Ascending aorta (tissue), 2 donors: ENCODE results near the gene ATP10B. TPM values are rescaled to one million over a fixed set of nuclear protein-coding genes. Genes with fewer than 3 reads are reported as not detected.

Source experiments
- DNase-seq, 2 donors: peaks; one replicate each; pipeline ENCODE4 v3.0.0-alpha.2; 2019; ENCODE audit warnings: low spot score in 2 of 2
- H3K27ac ChIP-seq, 2 donors: fragments of 200-600 bp; sonication (generic); one replicate each; pipeline ENCODE4 v1.5.1; 2016 to 2017; ENCODE audit warnings: mild to moderate bottlenecking in 1 of 2
- H3K27me3 ChIP-seq: fragments of 200-600 bp; sonication (generic); one replicate; pipeline ENCODE4 v1.5.1; 2017
- H3K36me3 ChIP-seq, 2 donors: fragments of 200-600 bp; sonication (generic); one replicate each; pipeline ENCODE4 v1.5.1; 2016
- H3K4me1 ChIP-seq, 2 donors: fragments of 200-600 bp; sonication (generic); one replicate each; pipeline ENCODE4 v1.5.1; 2016 to 2017; ENCODE audit warnings: mild to moderate bottlenecking in 1 of 2
- H3K4me3 ChIP-seq, 2 donors: fragments of 200-600 bp; sonication (generic); one replicate each; pipeline ENCODE4 v1.5.1; 2016 to 2017; ENCODE audit warnings: mild to moderate bottlenecking in 1 of 2
- H3K9me3 ChIP-seq, 2 donors: fragments of 200-600 bp; sonication (generic); one replicate each; pipeline ENCODE4 v1.5.1; 2016
- intact Hi-C: fragments of 100-400 bp; cut with DNase I; formaldehyde crosslinking; loops from one replicate; pipeline ENCODE4 v1.15.1; 2023
- total RNA-seq: library from RNA; depleted of rRNA; stranded (reverse); fragments of >200 nt; gene quantifications from one replicate; pipeline ENCODE4 v1.1.0, GENCODE V29; 2016
- TF ChIP-seq, protein P1 (sequence below), 3 experiments: fragments of 200-600 bp in 2 of 3; fragments of 450-650 bp in 1 of 3; sonication (generic) in 2 of 3; IDR thresholded peaks; one replicate each; pipeline ENCODE4 v1.5.1; 2016 to 2019; ENCODE audit warnings: antibody characterized with exemption in 3 of 3, mild to moderate bottlenecking in 1 of 3, moderate library complexity in 1 of 3

Gene ATP10B
- total RNA-seq, 1 donor from 2014 or later, result 0.43 TPM

DNA sequence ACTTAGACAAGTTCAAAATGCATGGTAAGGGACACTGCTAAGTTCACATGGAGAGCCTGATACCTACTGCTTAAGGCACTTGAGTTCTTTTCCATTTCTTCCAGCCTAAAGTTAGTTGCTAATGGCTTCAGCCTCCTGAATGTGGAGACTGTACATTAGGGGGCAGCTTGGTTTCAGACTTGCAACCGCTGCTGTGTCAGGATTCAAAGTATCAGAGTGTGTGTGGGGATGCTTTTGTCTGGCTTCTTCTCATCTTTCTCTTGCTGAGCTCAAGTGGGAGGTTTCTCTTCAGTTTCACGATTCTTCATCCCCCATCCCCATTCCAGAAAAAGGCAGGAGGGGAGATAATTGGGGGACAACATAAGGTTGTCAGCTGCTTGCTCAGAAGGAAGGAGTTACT lies 49.4 kb downstream of the ATP10B start:
- Histone ChIP-seq H3K4me3 (no peak overlapping the region), H3K27ac (no peak overlapping the region), H3K27me3 (no peaks in the 10 kb centered on the region), H3K9me3 (no peaks in the 10 kb centered on the region), H3K36me3 (no peaks in the 10 kb centered on the region), H3K4me1 (no peaks in the 10 kb centered on the region)
- TF ChIP-seq, protein P1, sequence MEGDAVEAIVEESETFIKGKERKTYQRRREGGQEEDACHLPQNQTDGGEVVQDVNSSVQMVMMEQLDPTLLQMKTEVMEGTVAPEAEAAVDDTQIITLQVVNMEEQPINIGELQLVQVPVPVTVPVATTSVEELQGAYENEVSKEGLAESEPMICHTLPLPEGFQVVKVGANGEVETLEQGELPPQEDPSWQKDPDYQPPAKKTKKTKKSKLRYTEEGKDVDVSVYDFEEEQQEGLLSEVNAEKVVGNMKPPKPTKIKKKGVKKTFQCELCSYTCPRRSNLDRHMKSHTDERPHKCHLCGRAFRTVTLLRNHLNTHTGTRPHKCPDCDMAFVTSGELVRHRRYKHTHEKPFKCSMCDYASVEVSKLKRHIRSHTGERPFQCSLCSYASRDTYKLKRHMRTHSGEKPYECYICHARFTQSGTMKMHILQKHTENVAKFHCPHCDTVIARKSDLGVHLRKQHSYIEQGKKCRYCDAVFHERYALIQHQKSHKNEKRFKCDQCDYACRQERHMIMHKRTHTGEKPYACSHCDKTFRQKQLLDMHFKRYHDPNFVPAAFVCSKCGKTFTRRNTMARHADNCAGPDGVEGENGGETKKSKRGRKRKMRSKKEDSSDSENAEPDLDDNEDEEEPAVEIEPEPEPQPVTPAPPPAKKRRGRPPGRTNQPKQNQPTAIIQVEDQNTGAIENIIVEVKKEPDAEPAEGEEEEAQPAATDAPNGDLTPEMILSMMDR (IDR thresholded peaks at IDR 0.05), result no peak
- no peak for DNase-seq
- intact Hi-C loops, result no loop called here

DNA sequence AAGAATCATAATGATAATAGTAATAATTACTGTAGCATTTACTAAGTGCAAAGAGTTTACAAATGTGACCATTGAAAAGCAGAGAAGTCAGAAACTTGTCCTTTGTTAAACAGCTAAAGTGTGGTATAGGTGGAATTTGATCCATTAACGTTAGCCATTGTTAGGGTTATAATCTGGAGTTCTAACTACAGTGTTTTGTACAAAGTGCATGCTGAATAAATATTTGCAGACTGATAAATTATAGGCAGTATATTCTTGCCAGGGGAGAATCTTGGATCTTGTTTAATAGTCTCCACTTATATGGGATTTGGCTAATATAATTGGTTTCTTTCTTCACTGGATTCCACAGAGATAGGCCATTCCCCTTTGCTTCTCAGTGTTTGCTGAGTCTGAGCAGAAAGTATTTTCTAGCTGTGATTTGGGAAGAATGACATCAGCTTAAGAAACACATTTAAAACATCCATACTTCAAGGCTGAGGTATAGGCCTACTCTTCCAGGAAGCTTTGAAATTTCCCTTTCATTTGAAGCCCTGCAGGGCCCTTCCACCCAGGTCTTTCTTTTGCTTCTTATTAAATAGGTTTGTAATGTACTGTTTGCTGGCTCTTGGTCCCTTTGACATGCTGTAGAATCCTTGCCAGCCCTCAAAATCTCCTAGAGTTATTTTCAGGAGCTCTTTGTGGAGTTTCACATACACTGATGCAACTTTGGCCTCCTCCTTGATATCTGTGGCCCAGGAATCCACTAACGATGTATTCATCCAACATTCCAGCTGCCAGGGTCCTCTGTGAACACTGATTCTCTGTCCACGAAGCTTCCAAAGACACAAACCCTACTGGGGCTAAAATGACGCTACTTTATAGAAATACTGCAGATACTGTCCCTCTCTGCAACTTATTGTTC lies 51.4 kb downstream of the ATP10B start:
- Histone ChIP-seq H3K9me3 (no peaks in the 10 kb centered on the region), H3K27me3 (no peaks in the 10 kb centered on the region)
- intact Hi-C loops, result no loop called here

DNA sequence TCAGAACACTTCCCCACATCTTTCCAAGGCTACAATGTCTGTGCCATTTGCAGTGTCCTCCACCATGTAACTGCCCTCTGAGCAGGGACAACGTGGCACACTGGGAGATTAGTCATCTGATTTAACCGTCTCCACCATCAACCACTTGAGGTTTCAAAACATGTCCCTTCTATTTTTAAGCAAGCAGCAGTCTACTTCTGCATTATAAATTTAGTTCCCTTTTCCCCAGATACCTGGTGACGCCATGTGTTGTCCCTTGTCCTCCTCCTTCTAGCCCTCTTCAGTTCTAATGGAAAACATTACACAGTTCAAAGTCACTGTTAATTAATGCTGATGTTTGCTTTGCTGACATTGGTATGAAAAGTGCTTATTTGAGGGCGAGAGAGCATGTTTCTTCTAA lies 52.8 kb downstream of the ATP10B start:
- H3K4me3 ChIP-seq, result no peak overlapping the region

More for the DNA sequence above, 51.4 kb downstream of the ATP10B start:
- Histone ChIP-seq H3K4me1 (no peaks in the 10 kb centered on the region), H3K4me3 (no peak overlapping the region), H3K27ac (no peak overlapping the region), H3K36me3 (no peaks in the 10 kb centered on the region)
- no peak for DNase-seq
- TF ChIP-seq, protein P1 (IDR thresholded peaks at IDR 0.05), result no peak

DNA sequence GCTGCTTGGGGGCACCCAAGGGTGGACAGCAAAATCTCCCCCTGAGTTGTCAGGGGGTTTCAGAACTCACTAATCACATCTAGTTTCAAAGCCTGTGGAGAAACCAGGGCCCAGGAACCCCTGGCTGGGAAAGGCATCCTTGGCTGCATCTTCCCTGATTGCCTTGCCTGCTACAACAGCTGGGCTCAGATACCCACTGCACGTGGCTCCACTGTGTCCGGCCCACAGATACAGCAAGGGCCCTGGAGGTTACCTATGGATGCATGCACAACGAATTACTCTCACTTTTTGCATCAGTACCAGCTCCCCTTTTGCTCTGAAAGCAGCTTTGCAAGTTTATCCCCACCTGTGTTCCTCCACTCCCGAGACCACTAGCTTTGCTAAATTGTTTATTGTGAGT lies 55.0 kb downstream of the ATP10B start:
- intact Hi-C loops, result no loop called here
- Histone ChIP-seq H3K27ac (no peak overlapping the region), H3K27me3 (no peaks in the 10 kb centered on the region), H3K4me3 (no peak overlapping the region), H3K36me3 (no peaks in the 10 kb centered on the region), H3K9me3 (no peaks in the 10 kb centered on the region), H3K4me1 (no peaks in the 10 kb centered on the region)
- TF ChIP-seq, protein P1 (IDR thresholded peaks at IDR 0.05), result no peak
- DNase-seq, result no peak

More for the DNA sequence above, 52.8 kb downstream of the ATP10B start:
- TF ChIP-seq, protein P1 (IDR thresholded peaks at IDR 0.05), result no peak
- H3K27ac ChIP-seq, result no peak overlapping the region
- no peaks in the 10 kb centered on the region for H3K4me1 ChIP-seq
- no peaks in the 10 kb centered on the region for H3K27me3 ChIP-seq
- H3K9me3 ChIP-seq, result no peaks in the 10 kb centered on the region
- no peak for DNase-seq
- no peaks in the 10 kb centered on the region for H3K36me3 ChIP-seq
- intact Hi-C loops, result no loop called here

DNA sequence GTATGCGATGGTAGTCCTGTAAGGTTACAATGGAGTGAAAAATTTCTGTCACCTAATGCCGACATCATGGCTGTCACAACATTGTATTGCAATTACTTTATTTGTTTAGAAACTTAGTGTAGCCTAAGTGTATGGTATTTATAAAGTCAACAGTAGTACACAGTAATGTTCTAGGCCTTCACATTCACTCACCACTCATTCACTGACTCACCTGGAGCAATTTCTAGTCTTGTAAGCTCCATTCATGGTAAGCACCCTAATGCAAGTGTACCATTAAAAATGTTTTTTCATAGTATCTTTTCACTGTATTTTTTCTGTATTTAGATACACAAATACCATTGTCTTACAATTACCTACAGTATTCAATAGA lies 58.5 kb downstream of the ATP10B start:
- DNase-seq, result no peak
- Histone ChIP-seq H3K9me3 (no peaks in the 10 kb centered on the region), H3K27ac (no peak overlapping the region), H3K4me3 (no peak overlapping the region), H3K4me1 (no peaks in the 10 kb centered on the region), H3K36me3 (no peaks in the 10 kb centered on the region), H3K27me3 (no peaks in the 10 kb centered on the region)
- TF ChIP-seq, protein P1 (IDR thresholded peaks at IDR 0.05), result no peak
- intact Hi-C loops, result no loop called here
